ENCODE results near the gene LDLRAD4.

LDLRAD4 gene

DNA sequence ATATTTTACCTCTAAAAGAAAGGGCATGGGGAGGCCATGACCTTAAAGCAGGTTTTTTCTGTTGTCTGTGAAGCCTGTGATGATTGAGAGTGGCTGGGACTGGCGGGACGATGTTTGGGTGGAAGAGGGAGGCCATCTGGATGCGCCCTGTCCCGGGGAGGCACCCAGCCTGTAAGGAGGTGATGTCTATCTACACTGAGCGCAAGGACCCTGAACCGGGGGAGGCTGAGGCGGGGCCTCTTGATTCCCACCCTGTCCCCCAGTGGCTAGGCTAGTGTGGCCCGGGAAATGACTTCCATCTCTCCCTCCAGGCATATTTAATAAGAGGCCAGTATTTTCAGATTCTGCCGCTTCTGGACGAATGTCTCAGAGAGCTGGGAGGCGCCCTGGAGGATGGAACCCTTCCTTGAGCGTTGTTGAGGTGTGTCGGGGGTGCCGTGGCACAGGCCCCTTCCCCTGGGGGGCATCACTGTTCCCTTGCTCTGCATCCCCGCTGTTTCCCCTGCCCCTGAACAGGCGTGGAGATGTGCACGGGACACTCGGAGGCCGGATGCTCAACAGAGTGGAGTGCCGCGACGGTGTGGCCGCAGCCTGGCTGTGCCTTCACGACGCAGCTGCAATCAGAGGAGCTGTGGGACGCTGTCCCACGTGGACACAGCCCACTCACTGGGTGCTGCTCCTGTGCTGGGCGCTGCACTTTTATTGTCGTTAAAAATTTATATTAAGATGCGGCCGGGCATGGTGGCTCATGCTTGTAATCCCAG is 185.4 kb downstream of the LDLRAD4 start:
- no peak for DNase-seq
- POLR2A ChIA-PET, result no interaction called here
- H3K4me3 ChIP-seq (ENCODE audit: control insufficient read depth in 1 of 7, extremely low read depth in 1 of 7, insufficient read depth in 4 of 7, low read depth in 2 of 7, low read length in 6 of 7), result no peak overlapping the region
- H3K4me1 ChIP-seq (ENCODE audit: control extremely low read depth in 1 of 4, control insufficient read depth in 4 of 4, insufficient read depth in 4 of 4, low read length in 3 of 4), result peaks cover 0 to 3% (median 0%) of the 10 kb centered on the region in 4 experiments
- 96% methylated on average over 29 of the region's 31 CpGs for WGBS (ENCODE audit: insufficient coverage)
- no peaks in the 10 kb centered on the region for H3K27me3 ChIP-seq (replicated peaks in 2 of 5; ENCODE audit: control insufficient read depth in 4 of 5, insufficient read depth in 5 of 5, low read length in 4 of 5)
- no peaks in the 10 kb centered on the region for H3K9me3 ChIP-seq (ENCODE audit: control extremely low read depth in 1 of 5, control insufficient read depth in 4 of 5, insufficient read depth in 2 of 5, low read depth in 1 of 5, low read length in 4 of 5)
- H3K27ac ChIP-seq (ENCODE audit: insufficient read depth in 1 of 2, low read depth in 1 of 2, low read length in 2 of 2, poor library complexity in 1 of 2, severe bottlenecking in 2 of 2), result no peak overlapping the region
- CTCF ChIA-PET, result no interaction called here
- H3K36me3 ChIP-seq (ENCODE audit: control insufficient read depth in 4 of 4, insufficient read depth in 4 of 4, low read length in 3 of 4), result peaks cover 0 to 2% (median under 1%) of the 10 kb centered on the region in 4 experiments

DNA sequence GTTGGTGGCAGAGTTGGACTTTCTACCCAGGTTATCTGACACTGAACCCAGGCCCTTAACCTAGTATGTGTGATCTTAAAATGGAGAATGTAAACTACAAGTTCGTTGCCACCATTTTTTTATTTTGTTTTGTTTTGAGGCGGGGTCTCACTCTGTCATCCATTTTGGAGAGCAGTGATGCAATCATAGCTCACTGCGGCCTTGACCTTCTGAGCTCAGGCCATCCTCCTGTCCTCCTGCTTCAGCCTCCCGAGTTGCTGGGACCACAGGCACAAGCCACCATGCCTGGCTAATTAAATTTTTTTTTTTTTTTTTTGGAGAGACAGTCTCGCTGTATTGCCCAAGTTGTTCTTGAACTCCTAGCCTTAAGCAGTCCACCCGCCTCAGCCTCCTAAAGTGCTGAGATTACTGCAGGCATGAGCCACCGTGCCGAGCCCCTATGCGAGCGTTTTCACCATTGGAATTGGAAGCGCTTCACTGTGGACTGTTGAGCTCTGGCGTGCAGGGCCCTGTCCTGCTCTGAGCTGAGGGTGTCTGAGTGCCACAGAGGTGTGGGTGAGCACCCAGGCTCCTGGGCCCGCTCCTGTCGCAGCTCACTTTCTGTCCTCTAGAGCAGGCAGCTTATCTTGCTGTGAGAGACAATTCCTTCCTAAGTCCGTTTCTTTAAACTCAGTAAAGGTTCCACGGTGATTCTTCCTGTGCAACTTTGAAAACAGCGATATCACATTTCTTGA is 186.9 kb downstream of the LDLRAD4 start:
- peaks cover 0 to 2% (median under 1%) of the 10 kb centered on the region in 4 experiments for H3K36me3 ChIP-seq (ENCODE audit: control insufficient read depth in 4 of 4, insufficient read depth in 4 of 4, low read length in 3 of 4)
- CTCF ChIA-PET, result interaction anchor here (0.7 to 2.3 kb wide), 3 partner anchors 11 to 25 kb away, joined by 3 to 7 read pairs (median 3); no protein-coding TSS in a partner anchor
- H3K27ac ChIP-seq (ENCODE audit: insufficient read depth in 1 of 2, low read depth in 1 of 2, low read length in 2 of 2, poor library complexity in 1 of 2, severe bottlenecking in 2 of 2), result no peak overlapping the region
- POLR2A ChIA-PET, result no interaction called here
- no peak overlapping the region for H3K4me3 ChIP-seq (ENCODE audit: control insufficient read depth in 1 of 7, extremely low read depth in 1 of 7, insufficient read depth in 4 of 7, low read depth in 2 of 7, low read length in 6 of 7)
- no peak for DNase-seq
- H3K27me3 ChIP-seq (replicated peaks in 2 of 5; ENCODE audit: control insufficient read depth in 4 of 5, insufficient read depth in 5 of 5, low read length in 4 of 5), result no peaks in the 10 kb centered on the region
- no peaks in the 10 kb centered on the region for H3K9me3 ChIP-seq (ENCODE audit: control extremely low read depth in 1 of 5, control insufficient read depth in 4 of 5, insufficient read depth in 2 of 5, low read depth in 1 of 5, low read length in 4 of 5)
- 97% methylated on average over 15 of the region's 17 CpGs for WGBS (ENCODE audit: insufficient coverage)
- peaks cover 0 to 3% (median 0%) of the 10 kb centered on the region in 4 experiments for H3K4me1 ChIP-seq (ENCODE audit: control extremely low read depth in 1 of 4, control insufficient read depth in 4 of 4, insufficient read depth in 4 of 4, low read length in 3 of 4)

- Histone ChIP-seq H3K9me3 (ENCODE audit: control extremely low read depth in 1 of 5, control insufficient read depth in 4 of 5, insufficient read depth in 2 of 5, low read depth in 1 of 5, low read length in 4 of 5) (no peaks in the 10 kb centered on the region), H3K36me3 (ENCODE audit: control insufficient read depth in 4 of 4, insufficient read depth in 4 of 4, low read length in 3 of 4) (peaks cover 0 to 2% (median under 1%) of the 10 kb centered on the region in 4 experiments), H3K27ac (ENCODE audit: insufficient read depth in 1 of 2, low read depth in 1 of 2, low read length in 2 of 2, poor library complexity in 1 of 2, severe bottlenecking in 2 of 2) (no peak overlapping the region), H3K27me3 (replicated peaks in 2 of 5; ENCODE audit: control insufficient read depth in 4 of 5, insufficient read depth in 5 of 5, low read length in 4 of 5) (no peaks in the 10 kb centered on the region), H3K4me3 (ENCODE audit: control insufficient read depth in 1 of 7, extremely low read depth in 1 of 7, insufficient read depth in 4 of 7, low read depth in 2 of 7, low read length in 6 of 7) (no peak overlapping the region), H3K4me1 (ENCODE audit: control extremely low read depth in 1 of 4, control insufficient read depth in 4 of 4, insufficient read depth in 4 of 4, low read length in 3 of 4) (no peaks in the 10 kb centered on the region)
- WGBS (ENCODE audit: insufficient coverage), result 99% methylated on average over 9 of the region's 9 CpGs
- DNase-seq, result no peak
- CTCF ChIA-PET, result interaction anchor here (2.3 kb wide), 1 partner anchor 10 kb away, joined by 7 read pairs; no protein-coding TSS in a partner anchor
- POLR2A ChIA-PET, result no interaction called here
These were observed 187.6 kb downstream of the LDLRAD4 start for GRCh38 chr18:13406049-13406615.

- Histone ChIP-seq H3K4me3 (ENCODE audit: control insufficient read depth in 1 of 7, extremely low read depth in 1 of 7, insufficient read depth in 4 of 7, low read depth in 2 of 7, low read length in 6 of 7) (no peak overlapping the region), H3K4me1 (ENCODE audit: control extremely low read depth in 1 of 4, control insufficient read depth in 4 of 4, insufficient read depth in 4 of 4, low read length in 3 of 4) (no peaks in the 10 kb centered on the region), H3K27me3 (replicated peaks in 2 of 5; ENCODE audit: control insufficient read depth in 4 of 5, insufficient read depth in 5 of 5, low read length in 4 of 5) (no peaks in the 10 kb centered on the region), H3K36me3 (ENCODE audit: control insufficient read depth in 4 of 4, insufficient read depth in 4 of 4, low read length in 3 of 4) (peaks cover 0 to 3% (median under 1%) of the 10 kb centered on the region in 4 experiments), H3K27ac (ENCODE audit: insufficient read depth in 1 of 2, low read depth in 1 of 2, low read length in 2 of 2, poor library complexity in 1 of 2, severe bottlenecking in 2 of 2) (no peak overlapping the region), H3K9me3 (ENCODE audit: control extremely low read depth in 1 of 5, control insufficient read depth in 4 of 5, insufficient read depth in 2 of 5, low read depth in 1 of 5, low read length in 4 of 5) (peaks cover 0 to 1% (median 0%) of the 10 kb centered on the region in 5 experiments)
- 95% methylated on average over 3 of the region's 11 CpGs for WGBS (ENCODE audit: insufficient coverage)
- CTCF ChIA-PET, result interaction anchor here (2.3 kb wide), 1 partner anchor 10 kb away, joined by 7 read pairs; no protein-coding TSS in a partner anchor
- POLR2A ChIA-PET, result no interaction called here
- DNase-seq, result no peak
These were observed 188.2 kb downstream of the LDLRAD4 start for GRCh38 chr18:13406736-13407135.

DNA sequence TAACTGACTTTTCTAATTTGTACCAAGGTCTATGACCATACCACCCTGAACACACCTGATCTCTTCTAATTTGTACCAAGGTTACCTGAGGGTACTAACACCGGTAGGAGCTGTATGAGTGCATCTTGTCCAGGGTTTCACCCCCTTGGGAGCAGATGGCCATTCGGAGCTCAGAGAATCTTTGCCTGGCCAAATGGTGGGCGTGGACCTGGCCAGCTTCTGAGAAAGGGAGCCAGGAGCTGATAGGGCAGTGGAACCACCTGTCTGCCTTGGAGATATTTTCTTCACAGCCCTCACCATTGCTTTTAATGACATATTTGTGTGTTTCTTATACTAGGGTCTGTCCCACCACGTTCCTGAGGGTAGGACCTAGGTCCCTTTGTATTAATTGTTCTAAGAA is 188.9 kb downstream of the LDLRAD4 start:
- WGBS (ENCODE audit: insufficient coverage), result 100% methylated on average over 2 of the region's 4 CpGs
- H3K27me3 ChIP-seq (replicated peaks in 2 of 5; ENCODE audit: control insufficient read depth in 4 of 5, insufficient read depth in 5 of 5, low read length in 4 of 5), result no peaks in the 10 kb centered on the region
- no peak overlapping the region for H3K4me3 ChIP-seq (ENCODE audit: control insufficient read depth in 1 of 7, extremely low read depth in 1 of 7, insufficient read depth in 4 of 7, low read depth in 2 of 7, low read length in 6 of 7)
- ChIA-PET POLR2A (no interaction called here), CTCF (interaction anchor here (2.0 to 2.3 kb wide), 2 partner anchors 9 to 12 kb away, joined by 4 to 7 read pairs; no protein-coding TSS in a partner anchor)
- no peak for DNase-seq
- peaks cover 0 to 3% (median 2%) of the 10 kb centered on the region in 4 experiments for H3K36me3 ChIP-seq (ENCODE audit: control insufficient read depth in 4 of 4, insufficient read depth in 4 of 4, low read length in 3 of 4)
- peaks cover 0 to 6% (median 3%) of the 10 kb centered on the region in 5 experiments for H3K9me3 ChIP-seq (ENCODE audit: control extremely low read depth in 1 of 5, control insufficient read depth in 4 of 5, insufficient read depth in 2 of 5, low read depth in 1 of 5, low read length in 4 of 5)
- H3K27ac ChIP-seq (ENCODE audit: insufficient read depth in 1 of 2, low read depth in 1 of 2, low read length in 2 of 2, poor library complexity in 1 of 2, severe bottlenecking in 2 of 2), result no peak overlapping the region
- H3K4me1 ChIP-seq (ENCODE audit: control extremely low read depth in 1 of 4, control insufficient read depth in 4 of 4, insufficient read depth in 4 of 4, low read length in 3 of 4), result no peaks in the 10 kb centered on the region

DNA sequence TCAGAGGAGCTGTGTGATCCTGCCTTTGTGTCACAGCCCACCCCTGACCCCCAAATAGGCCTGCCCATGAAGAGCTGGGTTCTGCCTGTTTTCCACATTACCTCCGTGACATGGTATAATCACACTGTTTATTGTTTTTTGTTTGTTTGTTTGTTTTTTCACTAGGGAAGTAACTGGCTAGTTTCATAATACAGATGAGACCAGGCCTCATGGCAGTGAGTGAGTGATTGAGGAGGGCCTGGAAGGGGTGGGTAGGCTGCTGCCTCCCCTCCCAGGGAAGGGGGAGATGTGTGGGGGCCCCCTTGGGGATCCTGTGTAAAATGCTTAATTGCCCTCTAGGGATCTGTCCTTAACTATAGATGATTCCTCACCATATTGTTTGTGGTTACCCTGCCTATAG is 190.5 kb downstream of the LDLRAD4 start:
- Histone ChIP-seq H3K4me3 (ENCODE audit: control insufficient read depth in 1 of 7, extremely low read depth in 1 of 7, insufficient read depth in 4 of 7, low read depth in 2 of 7, low read length in 6 of 7) (no peak overlapping the region), H3K27me3 (replicated peaks in 2 of 5; ENCODE audit: control insufficient read depth in 4 of 5, insufficient read depth in 5 of 5, low read length in 4 of 5) (no peaks in the 10 kb centered on the region), H3K9me3 (ENCODE audit: control extremely low read depth in 1 of 5, control insufficient read depth in 4 of 5, insufficient read depth in 2 of 5, low read depth in 1 of 5, low read length in 4 of 5) (peaks cover 0 to 6% (median 3%) of the 10 kb centered on the region in 5 experiments), H3K36me3 (ENCODE audit: control insufficient read depth in 4 of 4, insufficient read depth in 4 of 4, low read length in 3 of 4) (peaks cover 0 to 8% (median 5%) of the 10 kb centered on the region in 4 experiments), H3K4me1 (ENCODE audit: control extremely low read depth in 1 of 4, control insufficient read depth in 4 of 4, insufficient read depth in 4 of 4, low read length in 3 of 4) (no peaks in the 10 kb centered on the region), H3K27ac (ENCODE audit: insufficient read depth in 1 of 2, low read depth in 1 of 2, low read length in 2 of 2, poor library complexity in 1 of 2, severe bottlenecking in 2 of 2) (no peak overlapping the region)
- WGBS (ENCODE audit: insufficient coverage), result no CpG with 5 or more reads among the region's 1 CpG
- ChIA-PET CTCF (interaction anchor here (1.2 to 2.0 kb wide), 2 partner anchors 12 to 14 kb away, joined by 3 to 4 read pairs; no protein-coding TSS in a partner anchor), POLR2A (interaction anchor here (1.2 kb wide), 1 partner anchor 46 kb away, joined by 3 read pairs; no protein-coding TSS in a partner anchor)
- DNase-seq, result no peak
